Caco-2 (cell line): ENCODE measurements around the gene BARHL1. TPM values are rescaled to one million over a fixed set of nuclear protein-coding genes. Genes with fewer than 3 reads are reported as not detected.
A peak's percentile ranks its signal among the peaks of the same experiment; 100 is the strongest.

Experiments used
- BruUV-seq: library from RNA; stranded (reverse); fragments of 400-500 nt; replicated peaks from 2 replicates; lab custom pipeline; 2021; lab: Mats Ljungman, UMichigan
- CTCF ChIA-PET: fragments of 300-600 bp; sonication (Branson Sonifier 250); formaldehyde crosslinking; loops from one replicate; lab custom pipeline; 2022; ENCODE audit warnings: antibody characterized with exemption; lab: Charles Lee
- POLR2A ChIA-PET: fragments of 300-600 bp; sonication (Branson Sonifier 250); formaldehyde crosslinking; loops from one replicate; lab custom pipeline; 2022; ENCODE audit warnings: antibody characterized with exemption; lab: Charles Lee
- DNase-seq, 2 experiments: peaks; one replicate each; pipeline versions ENCODE4 v3.0.0 to v3.0.0-alpha.2; 2020 to 2022
- H3K27me3 ChIP-seq: replicated peaks from 2 replicates; pipeline ENCODE4 v1.6.0; 2011; ENCODE audit warnings: low read length; ENCODE audit not compliant: control insufficient read depth, insufficient read depth
- H3K36me3 ChIP-seq: 2 replicates; pipeline ENCODE4 v1.5.1; 2011; ENCODE audit warnings: low read length; ENCODE audit not compliant: control insufficient read depth, insufficient read depth
- H3K4me1 ChIP-seq: fragments of 250-450 bp; sonication (Bioruptor Pico); 2 replicates; pipeline ENCODE4 v1.5.1; 2020; ENCODE audit warnings: mild to moderate bottlenecking
- H3K4me3 ChIP-seq: 2 replicates; pipeline ENCODE4 v1.5.1; 2011; ENCODE audit warnings: low read depth, mild to moderate bottlenecking, control low read depth, low read length
- H3K9me3 ChIP-seq: fragments of 250-450 bp; sonication (Bioruptor Pico); 2 replicates; pipeline ENCODE4 v1.5.1; 2020; ENCODE audit warnings: mild to moderate bottlenecking, moderate library complexity
- H3K27ac Mint-ChIP-seq: one replicate; pipeline ENCODE4 v1.8.0; 2022; ENCODE audit warnings: mixed read lengths; ENCODE audit not compliant: unreplicated experiment
- H3K27me3 Mint-ChIP-seq: one replicate; pipeline ENCODE4 v1.8.0; 2022; ENCODE audit warnings: mixed read lengths; ENCODE audit not compliant: insufficient read depth, unreplicated experiment
- H3K36me3 Mint-ChIP-seq: one replicate; pipeline ENCODE4 v1.8.0; 2022; ENCODE audit warnings: mild to moderate bottlenecking, mixed read lengths; ENCODE audit not compliant: insufficient read depth, unreplicated experiment
- H3K4me1 Mint-ChIP-seq: one replicate; pipeline ENCODE4 v1.8.0; 2022; ENCODE audit warnings: low read depth, mixed read lengths; ENCODE audit not compliant: unreplicated experiment
- H3K4me3 Mint-ChIP-seq: one replicate; pipeline ENCODE4 v1.8.0; 2022; ENCODE audit warnings: mild to moderate bottlenecking, moderate library complexity, mixed read lengths; ENCODE audit not compliant: unreplicated experiment
- H3K9me3 Mint-ChIP-seq: one replicate; pipeline ENCODE4 v1.8.0; 2022; ENCODE audit warnings: mixed read lengths; ENCODE audit not compliant: unreplicated experiment
- CTCF ChIP-seq, 2 experiments: fragments of 200-600 bp in 1 of 2; IDR thresholded peaks; 1 replicate in 1 of 2; 2 replicates in 1 of 2; pipeline versions ENCODE4 v1.5.1 to v1.8.0; 2011 to 2022; ENCODE audit warnings: antibody characterized with exemption in 1 of 2, control low read depth in 1 of 2, inconsistent platforms in 1 of 2, low read depth in 1 of 2, low read length in 1 of 2, mild to moderate bottlenecking in 1 of 2, moderate library complexity in 1 of 2; ENCODE audit not compliant: insufficient read depth in 1 of 2, severe bottlenecking in 1 of 2, unreplicated experiment in 1 of 2
- intact Hi-C: fragments of 100-400 bp; cut with micrococcal nuclease; formaldehyde crosslinking; loops from one replicate; pipeline ENCODE4 v1.10.0; 2022; ENCODE audit not compliant: unreplicated experiment
- total RNA-seq: library from RNA; stranded (reverse); gene quantifications from 2 replicates; pipeline ENCODE4 v1.2.3, GENCODE V29; 2022

BARHL1 gene
- total RNA-seq, 1 experiment from 2014 or later: not detected

DNA sequence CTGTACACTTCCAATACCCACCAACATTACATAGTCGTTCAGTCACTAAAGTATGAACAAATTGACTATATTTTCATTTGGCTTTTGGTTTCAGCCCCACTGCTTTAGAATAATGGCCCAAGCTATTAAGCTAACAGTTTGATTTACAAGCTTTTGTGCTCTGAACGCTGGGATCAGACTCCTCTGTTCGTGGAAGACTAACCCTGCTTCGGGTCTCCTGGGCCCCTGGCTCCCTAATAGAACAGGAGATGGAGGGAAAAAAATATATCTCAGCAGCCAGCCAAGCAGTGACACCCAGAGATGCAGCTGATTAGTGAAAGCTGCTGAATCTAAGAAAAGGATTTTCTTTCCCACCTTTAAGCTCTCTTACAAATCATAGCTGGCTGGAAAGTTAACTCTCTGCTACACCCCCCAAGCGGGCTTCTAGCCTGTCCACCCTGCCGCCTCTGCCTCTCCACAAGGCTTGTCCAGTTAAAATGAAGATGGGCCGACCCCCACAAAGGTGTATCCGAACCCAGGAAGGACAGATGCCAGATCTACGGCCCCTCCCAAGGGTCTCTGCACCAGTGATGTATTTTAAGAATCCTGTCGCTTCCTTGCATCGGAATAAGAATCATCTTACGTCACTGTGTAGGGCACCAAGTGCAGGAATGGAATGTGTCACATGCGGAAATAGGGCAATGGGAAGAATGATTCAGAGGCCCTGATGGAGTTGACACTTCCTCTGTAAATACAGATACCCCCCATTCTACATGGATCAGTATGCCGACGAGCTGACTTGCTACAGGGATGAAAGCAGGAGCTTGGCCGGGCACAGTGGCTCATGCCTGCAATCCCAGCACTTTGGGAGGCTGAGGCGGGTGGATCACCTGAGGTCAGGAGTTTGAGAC lies 33.4 kb upstream of the BARHL1 start:
- Mint-ChIP-seq H3K27me3 (peaks cover 3% of the 10 kb centered on the region), H3K36me3 (no peaks in the 10 kb centered on the region), H3K27ac (no peak overlapping the region), H3K4me3 (no peak overlapping the region), H3K9me3 (no peaks in the 10 kb centered on the region), H3K4me1 (no peaks in the 10 kb centered on the region)
- intact Hi-C loops: no loop called here
- H3K36me3 ChIP-seq: no peaks in the 10 kb centered on the region
- BruUV-seq: no TSS peak
- no peaks in the 10 kb centered on the region for H3K4me1 ChIP-seq
- H3K4me3 ChIP-seq: no peak overlapping the region
- CTCF ChIA-PET: no interaction called here
- TF ChIP-seq CTCF (IDR thresholded peaks at IDR 0.05; ENCODE audit: insufficient read depth in 1 of 2, low read depth in 1 of 2, low read length in 1 of 2, severe bottlenecking in 1 of 2, unreplicated experiment in 1 of 2): no peak
- POLR2A ChIA-PET: no interaction called here
- H3K9me3 ChIP-seq: no peaks in the 10 kb centered on the region
- DNase-seq: no peak
- no peaks in the 10 kb centered on the region for H3K27me3 ChIP-seq

DNA sequence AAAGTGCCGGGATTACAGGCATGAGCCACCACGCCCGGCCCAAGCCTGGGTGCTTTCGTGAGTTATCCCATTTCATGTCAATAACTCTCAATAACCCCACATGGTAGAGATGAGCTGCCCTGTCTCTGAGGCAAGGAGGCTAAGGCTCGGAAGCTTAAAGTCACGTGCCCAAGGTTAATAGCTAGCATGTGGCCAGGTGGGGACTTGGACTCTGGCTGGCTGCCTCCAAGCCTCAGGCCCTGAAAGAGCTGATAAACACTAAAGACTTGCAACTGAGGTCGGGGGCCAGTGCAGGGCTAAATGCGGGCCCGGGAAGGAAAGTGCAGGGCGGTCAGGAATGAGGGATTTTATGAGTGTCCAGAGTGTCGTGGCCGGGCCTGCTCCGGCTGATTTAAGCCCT lies 30.9 kb upstream of the BARHL1 start:
- Histone ChIP-seq H3K36me3 (no peaks in the 10 kb centered on the region), H3K4me1 (no peaks in the 10 kb centered on the region), H3K4me3 (no peak overlapping the region), H3K9me3 (no peaks in the 10 kb centered on the region), H3K27me3 (no peaks in the 10 kb centered on the region)
- no peak for TF ChIP-seq CTCF (IDR thresholded peaks at IDR 0.05; ENCODE audit: insufficient read depth in 1 of 2, low read depth in 1 of 2, low read length in 1 of 2, severe bottlenecking in 1 of 2, unreplicated experiment in 1 of 2)
- H3K9me3 Mint-ChIP-seq: no peaks in the 10 kb centered on the region
- peak in 1 of 2 experiments; percentile 67 for DNase-seq
- no peaks in the 10 kb centered on the region for H3K36me3 Mint-ChIP-seq
- CTCF ChIA-PET: no interaction called here
- H3K27me3 Mint-ChIP-seq: peaks cover 8% of the 10 kb centered on the region
- H3K4me1 Mint-ChIP-seq: no peaks in the 10 kb centered on the region
- intact Hi-C loops: no loop called here
- H3K27ac Mint-ChIP-seq: no peak overlapping the region
- POLR2A ChIA-PET: no interaction called here
- no peak overlapping the region for H3K4me3 Mint-ChIP-seq
- BruUV-seq: no TSS peak

DNA sequence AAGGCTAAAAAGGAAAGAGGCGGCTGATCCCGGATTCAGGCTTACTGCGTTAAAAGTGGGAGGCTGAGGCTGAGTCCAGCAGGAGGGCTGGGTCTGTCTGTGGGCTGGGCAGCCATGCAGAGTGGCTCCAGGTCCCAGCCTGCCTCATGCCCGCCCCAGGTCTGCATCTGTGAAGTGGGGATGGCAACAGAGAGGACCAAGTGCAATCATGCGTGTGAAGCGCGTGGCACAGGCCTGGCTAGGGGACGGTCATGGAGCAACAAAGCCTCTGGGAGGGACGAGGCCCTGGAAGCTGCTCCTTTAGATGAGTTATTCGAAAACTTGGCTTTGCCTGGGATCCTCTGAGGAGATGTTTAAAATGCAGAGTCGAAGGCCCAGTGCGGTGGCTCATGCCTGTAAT lies 30.4 kb upstream of the BARHL1 start:
- no peak overlapping the region for H3K27ac Mint-ChIP-seq

More for the DNA sequence above, 30.4 kb upstream of the BARHL1 start:
- H3K9me3 ChIP-seq: no peaks in the 10 kb centered on the region
- no peaks in the 10 kb centered on the region for H3K36me3 ChIP-seq
- no peaks in the 10 kb centered on the region for H3K36me3 Mint-ChIP-seq
- no peak for TF ChIP-seq CTCF (IDR thresholded peaks at IDR 0.05; ENCODE audit: insufficient read depth in 1 of 2, low read depth in 1 of 2, low read length in 1 of 2, severe bottlenecking in 1 of 2, unreplicated experiment in 1 of 2)
- H3K4me3 ChIP-seq: no peak overlapping the region
- no peak for DNase-seq
- POLR2A ChIA-PET: no interaction called here
- no peaks in the 10 kb centered on the region for H3K9me3 Mint-ChIP-seq
- no peak overlapping the region for H3K4me3 Mint-ChIP-seq
- CTCF ChIA-PET: no interaction called here
- no peaks in the 10 kb centered on the region for H3K4me1 ChIP-seq
- intact Hi-C loops: no loop called here
- no TSS peak for BruUV-seq
- H3K27me3 ChIP-seq: no peaks in the 10 kb centered on the region
- H3K4me1 Mint-ChIP-seq: no peaks in the 10 kb centered on the region
- H3K27me3 Mint-ChIP-seq: peaks cover 8% of the 10 kb centered on the region
